ENCODE data around the gene PHLDA3.
A peak's percentile ranks its signal among the peaks of the same experiment; 100 is the strongest.

The PHLDA3 gene

DNA sequence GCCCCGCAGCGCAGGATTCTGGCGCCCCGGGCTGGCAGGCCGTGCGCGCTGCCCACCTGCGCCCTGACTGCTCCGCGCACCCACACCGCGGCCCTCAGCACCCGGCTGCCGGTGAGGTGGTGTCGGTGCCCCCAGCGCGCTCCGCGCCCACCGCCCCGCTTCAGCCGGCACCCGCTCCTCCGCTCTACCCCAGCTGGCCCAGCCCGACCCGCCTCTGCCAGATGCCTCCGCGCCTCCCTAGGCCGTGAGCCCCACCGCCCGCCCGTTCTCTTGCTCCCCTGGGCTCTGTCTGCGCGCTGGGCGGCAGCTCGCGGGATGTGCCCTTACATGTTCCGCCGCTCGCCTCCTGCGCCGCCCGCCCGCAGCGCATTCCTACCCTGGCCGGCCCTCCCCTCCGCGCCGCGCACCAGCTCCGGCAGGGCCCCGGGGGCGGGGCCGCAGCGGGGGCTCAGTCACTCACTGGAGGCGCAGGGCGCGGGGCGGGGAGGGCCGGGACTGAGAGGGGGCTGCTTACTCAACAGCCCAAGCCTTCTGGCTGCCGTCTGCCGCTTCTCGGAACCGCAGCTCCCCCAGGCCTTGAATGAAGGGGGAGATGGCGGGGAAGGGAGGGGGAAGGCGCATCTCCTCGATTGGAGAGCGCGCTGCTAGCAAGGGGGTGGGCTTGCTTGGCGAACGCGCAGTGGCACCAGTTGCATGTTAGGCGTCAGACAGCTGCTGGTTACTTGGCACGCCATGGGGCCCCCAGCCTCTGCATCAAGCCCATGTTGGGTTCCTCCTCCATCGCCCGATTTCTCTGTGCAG lies at the start of gene PHLDA3:
PHLDA3 (minus strand) TSS at position 345 of the 801 bp plus-strand sequence. CDS start 402 bp downstream, outside the sequence.
- peak within 1 kb of the TSS; percentile 99 for H3K27ac ChIP-seq (ENCODE audit: extremely low read depth, low read depth, low read length)
- H3K4me3 ChIP-seq (ENCODE audit: low read depth, low read length) = peak within 1 kb of the TSS; percentile 71
- H3K9me3 ChIP-seq (ENCODE audit: control insufficient read depth, insufficient read depth, low read depth, low read length) = no peaks in the 10 kb centered on the region
- POLR2A ChIA-PET = interaction anchor here (0.5 to 3.8 kb wide), 20 partner anchors 8 to 330 kb away, joined by 3 to 24 read pairs (median 4); partner anchors contain the start of gene CSRP1
- peaks cover 3 to 40% of the 10 kb centered on the region in 2 experiments; a peak in 2 of 3 replicates for H3K36me3 ChIP-seq (ENCODE audit: control insufficient read depth in 2 of 2, insufficient read depth in 1 of 2, low read length in 2 of 2)
- CTCF ChIA-PET = interaction anchor here (0.6 to 6.3 kb wide), 8 partner anchors 12 to 630 kb away, joined by 3 to 44 read pairs (median 4); no protein-coding TSS in a partner anchor
- no peaks in the 10 kb centered on the region; the same call in 1 of the 2 replicates for H3K4me1 ChIP-seq (ENCODE audit: control insufficient read depth, insufficient read depth, low read length)
- TF ChIP-seq, protein P1, sequence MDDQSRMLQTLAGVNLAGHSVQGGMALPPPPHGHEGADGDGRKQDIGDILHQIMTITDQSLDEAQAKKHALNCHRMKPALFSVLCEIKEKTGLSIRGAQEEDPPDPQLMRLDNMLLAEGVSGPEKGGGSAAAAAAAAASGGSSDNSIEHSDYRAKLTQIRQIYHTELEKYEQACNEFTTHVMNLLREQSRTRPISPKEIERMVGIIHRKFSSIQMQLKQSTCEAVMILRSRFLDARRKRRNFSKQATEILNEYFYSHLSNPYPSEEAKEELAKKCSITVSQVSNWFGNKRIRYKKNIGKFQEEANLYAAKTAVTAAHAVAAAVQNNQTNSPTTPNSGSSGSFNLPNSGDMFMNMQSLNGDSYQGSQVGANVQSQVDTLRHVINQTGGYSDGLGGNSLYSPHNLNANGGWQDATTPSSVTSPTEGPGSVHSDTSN (CRISPR knock-in tag; IDR thresholded peaks at IDR 0.05) = peak; percentile 95
- TF ChIP-seq ZNF202 (tag by site-specific recombination; IDR thresholded peaks at IDR 0.05; ENCODE audit: borderline replicate concordance) (no peak), SP7 (tag by site-specific recombination; IDR thresholded peaks at IDR 0.05) (peak; percentile 73), ZNF140 (tag by site-specific recombination; IDR thresholded peaks at IDR 0.05) (no peak), ZNF274 (IDR thresholded peaks at IDR 0.05; ENCODE audit: low read length) (no peak), ZNF274 (tag by site-specific recombination; IDR thresholded peaks at IDR 0.05; ENCODE audit: borderline replicate concordance) (no peak), ZNF341 (tag by site-specific recombination; IDR thresholded peaks at IDR 0.05; ENCODE audit: low read depth) (peak; percentile 99), ZNF174 (tag by site-specific recombination; IDR thresholded peaks at IDR 0.05) (no peak), ZXDB (tag by site-specific recombination; IDR thresholded peaks at IDR 0.05) (no peak), ZNF777 (tag by site-specific recombination; IDR thresholded peaks at IDR 0.05; ENCODE audit: borderline replicate concordance) (no peak), ZBTB17 (tag by site-specific recombination; IDR thresholded peaks at IDR 0.05) (peak; percentile 50), ZNF19 (tag by site-specific recombination; IDR thresholded peaks at IDR 0.05; ENCODE audit: low read depth) (no peak), ZNF211 (tag by site-specific recombination; IDR thresholded peaks at IDR 0.05; ENCODE audit: low read depth) (no peak), KLF7 (tag by site-specific recombination; IDR thresholded peaks at IDR 0.05; ENCODE audit: borderline replicate concordance) (no peak), ZNF221 (tag by site-specific recombination; IDR thresholded peaks at IDR 0.05; ENCODE audit: borderline replicate concordance) (no peak), ZNF121 (tag by site-specific recombination; IDR thresholded peaks at IDR 0.05) (peak; percentile 23; the same call in 1 of the 2 replicates), ZNF549 (tag by site-specific recombination; IDR thresholded peaks at IDR 0.05) (no peak), ZNF830 (tag by site-specific recombination; IDR thresholded peaks at IDR 0.05; ENCODE audit: low read depth) (no peak), ZBTB48 (tag by site-specific recombination; IDR thresholded peaks at IDR 0.05) (peak; percentile 72; the same call in 1 of the 2 replicates), ZNF785 (tag by site-specific recombination; IDR thresholded peaks at IDR 0.05) (no peak; the same call in 1 of the 2 replicates), SCRT2 (tag by site-specific recombination; IDR thresholded peaks at IDR 0.05) (peak; percentile 99), GLI4 (tag by site-specific recombination; IDR thresholded peaks at IDR 0.05) (no peak), ZNF664 (tag by site-specific recombination; IDR thresholded peaks at IDR 0.05) (no peak), OVOL3 (tag by site-specific recombination; IDR thresholded peaks at IDR 0.05) (no peak), ZNF768 (tag by site-specific recombination; IDR thresholded peaks at IDR 0.05) (no peak), ZNF248 (tag by site-specific recombination; IDR thresholded peaks at IDR 0.05) (no peak), ZNF223 (tag by site-specific recombination; IDR thresholded peaks at IDR 0.05) (no peak)
- TF ChIP-seq, protein P2, sequence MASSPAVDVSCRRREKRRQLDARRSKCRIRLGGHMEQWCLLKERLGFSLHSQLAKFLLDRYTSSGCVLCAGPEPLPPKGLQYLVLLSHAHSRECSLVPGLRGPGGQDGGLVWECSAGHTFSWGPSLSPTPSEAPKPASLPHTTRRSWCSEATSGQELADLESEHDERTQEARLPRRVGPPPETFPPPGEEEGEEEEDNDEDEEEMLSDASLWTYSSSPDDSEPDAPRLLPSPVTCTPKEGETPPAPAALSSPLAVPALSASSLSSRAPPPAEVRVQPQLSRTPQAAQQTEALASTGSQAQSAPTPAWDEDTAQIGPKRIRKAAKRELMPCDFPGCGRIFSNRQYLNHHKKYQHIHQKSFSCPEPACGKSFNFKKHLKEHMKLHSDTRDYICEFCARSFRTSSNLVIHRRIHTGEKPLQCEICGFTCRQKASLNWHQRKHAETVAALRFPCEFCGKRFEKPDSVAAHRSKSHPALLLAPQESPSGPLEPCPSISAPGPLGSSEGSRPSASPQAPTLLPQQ (tag by site-specific recombination; IDR thresholded peaks at IDR 0.05) = peak; percentile 75; the same call in 1 of the 2 replicates
- TF ChIP-seq, protein P3, sequence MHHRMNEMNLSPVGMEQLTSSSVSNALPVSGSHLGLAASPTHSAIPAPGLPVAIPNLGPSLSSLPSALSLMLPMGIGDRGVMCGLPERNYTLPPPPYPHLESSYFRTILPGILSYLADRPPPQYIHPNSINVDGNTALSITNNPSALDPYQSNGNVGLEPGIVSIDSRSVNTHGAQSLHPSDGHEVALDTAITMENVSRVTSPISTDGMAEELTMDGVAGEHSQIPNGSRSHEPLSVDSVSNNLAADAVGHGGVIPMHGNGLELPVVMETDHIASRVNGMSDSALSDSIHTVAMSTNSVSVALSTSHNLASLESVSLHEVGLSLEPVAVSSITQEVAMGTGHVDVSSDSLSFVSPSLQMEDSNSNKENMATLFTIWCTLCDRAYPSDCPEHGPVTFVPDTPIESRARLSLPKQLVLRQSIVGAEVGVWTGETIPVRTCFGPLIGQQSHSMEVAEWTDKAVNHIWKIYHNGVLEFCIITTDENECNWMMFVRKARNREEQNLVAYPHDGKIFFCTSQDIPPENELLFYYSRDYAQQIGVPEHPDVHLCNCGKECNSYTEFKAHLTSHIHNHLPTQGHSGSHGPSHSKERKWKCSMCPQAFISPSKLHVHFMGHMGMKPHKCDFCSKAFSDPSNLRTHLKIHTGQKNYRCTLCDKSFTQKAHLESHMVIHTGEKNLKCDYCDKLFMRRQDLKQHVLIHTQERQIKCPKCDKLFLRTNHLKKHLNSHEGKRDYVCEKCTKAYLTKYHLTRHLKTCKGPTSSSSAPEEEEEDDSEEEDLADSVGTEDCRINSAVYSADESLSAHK (tag by site-specific recombination; IDR thresholded peaks at IDR 0.05) = no peak
- TF ChIP-seq, protein P4, sequence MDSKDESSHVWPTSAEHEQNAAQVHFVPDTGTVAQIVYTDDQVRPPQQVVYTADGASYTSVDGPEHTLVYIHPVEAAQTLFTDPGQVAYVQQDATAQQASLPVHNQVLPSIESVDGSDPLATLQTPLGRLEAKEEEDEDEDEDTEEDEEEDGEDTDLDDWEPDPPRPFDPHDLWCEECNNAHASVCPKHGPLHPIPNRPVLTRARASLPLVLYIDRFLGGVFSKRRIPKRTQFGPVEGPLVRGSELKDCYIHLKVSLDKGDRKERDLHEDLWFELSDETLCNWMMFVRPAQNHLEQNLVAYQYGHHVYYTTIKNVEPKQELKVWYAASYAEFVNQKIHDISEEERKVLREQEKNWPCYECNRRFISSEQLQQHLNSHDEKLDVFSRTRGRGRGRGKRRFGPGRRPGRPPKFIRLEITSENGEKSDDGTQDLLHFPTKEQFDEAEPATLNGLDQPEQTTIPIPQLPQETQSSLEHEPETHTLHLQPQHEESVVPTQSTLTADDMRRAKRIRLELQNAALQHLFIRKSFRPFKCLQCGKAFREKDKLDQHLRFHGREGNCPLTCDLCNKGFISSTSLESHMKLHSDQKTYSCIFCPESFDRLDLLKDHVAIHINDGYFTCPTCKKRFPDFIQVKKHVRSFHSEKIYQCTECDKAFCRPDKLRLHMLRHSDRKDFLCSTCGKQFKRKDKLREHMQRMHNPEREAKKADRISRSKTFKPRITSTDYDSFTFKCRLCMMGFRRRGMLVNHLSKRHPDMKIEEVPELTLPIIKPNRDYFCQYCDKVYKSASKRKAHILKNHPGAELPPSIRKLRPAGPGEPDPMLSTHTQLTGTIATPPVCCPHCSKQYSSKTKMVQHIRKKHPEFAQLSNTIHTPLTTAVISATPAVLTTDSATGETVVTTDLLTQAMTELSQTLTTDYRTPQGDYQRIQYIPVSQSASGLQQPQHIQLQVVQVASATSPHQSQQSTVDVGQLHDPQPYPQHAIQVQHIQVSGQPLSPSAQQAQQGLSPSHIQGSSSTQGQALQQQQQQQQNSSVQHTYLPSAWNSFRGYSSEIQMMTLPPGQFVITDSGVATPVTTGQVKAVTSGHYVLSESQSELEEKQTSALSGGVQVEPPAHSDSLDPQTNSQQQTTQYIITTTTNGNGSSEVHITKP (tag by site-specific recombination; IDR thresholded peaks at IDR 0.05) = no peak; the same call in 1 of the 2 replicates
